ENCODE results near the gene GALNT3. TPM values are rescaled to one million over a fixed set of nuclear protein-coding genes. Genes with fewer than 3 reads are reported as not detected.

The GALNT3 gene
- total RNA-seq, 1 experiment from 2014 or later = 2.2 TPM

- Histone ChIP-seq H3K4me1 (replicated peaks) (peaks cover 17% of the 10 kb centered on the region), H3K27ac (no peak overlapping the region), H3K27me3 (replicated peaks) (peaks cover 18% of the 10 kb centered on the region; the same call in 1 of the 2 replicates), H3K4me3 (no peak overlapping the region), H3K36me3 (no peaks in the 10 kb centered on the region), H3K9me3 (replicated peaks) (no peaks in the 10 kb centered on the region)
- no peak for DNase-seq (ENCODE audit: low read depth in 1 of 2, low spot score in 2 of 2)
These were observed 3.6 kb downstream of the GALNT3 start for GRCh38 chr2:165790466-165790865.

GRCh38 chr2:165787334-165787733 lies 6.7 kb downstream of the GALNT3 start:
- no peak overlapping the region for H3K4me3 ChIP-seq
- DNase-seq (ENCODE audit: low read depth in 1 of 2, low spot score in 2 of 2) = no peak
- no peaks in the 10 kb centered on the region for H3K36me3 ChIP-seq
- no peak overlapping the region for H3K27ac ChIP-seq
- peaks cover 8% of the 10 kb centered on the region for H3K4me1 ChIP-seq (replicated peaks)
- no peaks in the 10 kb centered on the region for H3K9me3 ChIP-seq (replicated peaks)
- H3K27me3 ChIP-seq (replicated peaks) = no peaks in the 10 kb centered on the region

- Histone ChIP-seq H3K4me3 (no peak overlapping the region), H3K27me3 (replicated peaks) (no peaks in the 10 kb centered on the region), H3K9me3 (replicated peaks) (no peaks in the 10 kb centered on the region), H3K4me1 (replicated peaks) (no peaks in the 10 kb centered on the region), H3K36me3 (no peaks in the 10 kb centered on the region), H3K27ac (no peak overlapping the region)
- no peak for DNase-seq (ENCODE audit: low read depth in 1 of 2, low spot score in 2 of 2)
These were observed 14.3 kb downstream of the GALNT3 start for GRCh38 chr2:165779706-165780105.

DNA sequence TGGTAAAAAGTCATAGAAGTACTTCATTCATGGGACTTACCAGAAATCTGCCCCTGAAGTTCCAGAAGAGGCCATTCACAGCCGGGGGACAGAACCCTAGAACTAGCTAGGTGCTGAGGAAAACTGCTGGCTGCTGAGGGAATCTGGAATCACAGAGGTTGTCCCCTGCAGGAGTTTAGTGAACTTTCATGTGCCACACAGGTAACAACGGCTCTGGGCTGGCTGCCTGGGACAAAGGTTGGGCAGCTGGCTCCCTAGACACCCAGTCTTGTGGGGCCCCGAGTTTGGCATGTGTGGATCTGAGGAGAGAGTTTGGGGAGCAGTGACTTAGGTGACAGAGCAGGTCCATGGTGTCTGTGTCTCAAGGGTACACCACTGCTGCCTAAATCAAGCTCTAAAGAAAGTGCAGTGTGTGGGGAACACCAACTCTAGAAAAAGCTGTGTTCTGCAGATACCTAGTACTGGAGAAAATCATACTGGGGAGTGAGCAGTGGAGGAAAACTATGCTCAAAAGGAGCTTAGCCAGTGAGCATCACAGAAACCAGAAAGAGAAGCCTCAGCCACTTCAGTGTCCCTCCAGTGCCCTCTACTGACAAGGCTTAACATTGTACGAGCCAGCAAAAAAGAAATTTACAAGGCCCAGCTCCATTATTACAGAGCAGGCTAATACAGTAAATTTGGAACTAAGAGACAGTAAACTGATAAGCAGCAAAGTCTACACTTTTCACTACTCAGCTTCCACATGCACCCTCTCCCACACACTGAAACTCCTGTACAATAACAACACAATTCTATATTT lies 15.2 kb downstream of the GALNT3 start:
- Histone ChIP-seq H3K9me3 (replicated peaks) (no peaks in the 10 kb centered on the region), H3K4me1 (replicated peaks) (no peaks in the 10 kb centered on the region), H3K4me3 (no peak overlapping the region), H3K27ac (no peak overlapping the region), H3K27me3 (replicated peaks) (no peaks in the 10 kb centered on the region), H3K36me3 (no peaks in the 10 kb centered on the region)
- no peak for DNase-seq (ENCODE audit: low read depth in 1 of 2, low spot score in 2 of 2)

DNA sequence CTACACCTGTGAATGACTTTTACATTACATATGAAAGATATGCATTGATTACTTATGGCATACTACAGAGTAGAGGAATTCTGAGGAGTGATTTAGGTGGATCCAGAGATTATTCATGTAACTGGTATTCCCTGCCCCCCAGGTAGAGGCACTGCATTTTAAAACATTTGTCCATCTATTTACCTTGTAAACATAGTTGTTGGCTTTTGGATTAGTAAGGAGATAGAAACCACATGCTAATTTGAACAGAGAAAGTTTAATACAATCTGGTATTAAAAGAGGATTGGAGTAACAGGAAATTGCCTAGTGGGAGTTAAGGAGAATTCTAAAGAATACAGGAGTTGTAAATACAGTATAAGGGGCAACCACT lies 15.9 kb downstream of the GALNT3 start:
- H3K4me1 ChIP-seq (replicated peaks) = no peaks in the 10 kb centered on the region
- no peak overlapping the region for H3K4me3 ChIP-seq
- no peaks in the 10 kb centered on the region for H3K27me3 ChIP-seq (replicated peaks)
- H3K27ac ChIP-seq = no peak overlapping the region
- H3K36me3 ChIP-seq = no peaks in the 10 kb centered on the region
- H3K9me3 ChIP-seq (replicated peaks) = no peaks in the 10 kb centered on the region
- no peak for DNase-seq (ENCODE audit: low read depth in 1 of 2, low spot score in 2 of 2)

GRCh38 chr2:165777522-165778186 lies 16.4 kb downstream of the GALNT3 start:
- Histone ChIP-seq H3K36me3 (no peaks in the 10 kb centered on the region), H3K27ac (no peak overlapping the region), H3K9me3 (replicated peaks) (no peaks in the 10 kb centered on the region), H3K4me3 (no peak overlapping the region), H3K27me3 (replicated peaks) (no peaks in the 10 kb centered on the region), H3K4me1 (replicated peaks) (no peaks in the 10 kb centered on the region)
- DNase-seq (ENCODE audit: low read depth in 1 of 2, low spot score in 2 of 2) = no peak

- Histone ChIP-seq H3K9me3 (replicated peaks) (no peaks in the 10 kb centered on the region), H3K27me3 (replicated peaks) (no peaks in the 10 kb centered on the region), H3K36me3 (no peaks in the 10 kb centered on the region), H3K4me3 (no peak overlapping the region), H3K27ac (no peak overlapping the region), H3K4me1 (replicated peaks) (no peaks in the 10 kb centered on the region)
- DNase-seq (ENCODE audit: low read depth in 1 of 2, low spot score in 2 of 2) = no peak
These were observed 17.3 kb downstream of the GALNT3 start for GRCh38 chr2:165776796-165777195.

- no peak overlapping the region for H3K4me3 ChIP-seq
- H3K27me3 ChIP-seq (replicated peaks) = no peaks in the 10 kb centered on the region
- no peaks in the 10 kb centered on the region for H3K9me3 ChIP-seq (replicated peaks)
- no peaks in the 10 kb centered on the region for H3K36me3 ChIP-seq
- DNase-seq (ENCODE audit: low read depth in 1 of 2, low spot score in 2 of 2) = no peak
- H3K27ac ChIP-seq = no peak overlapping the region
- H3K4me1 ChIP-seq (replicated peaks) = no peaks in the 10 kb centered on the region
These were observed 18.0 kb downstream of the GALNT3 start for GRCh38 chr2:165776013-165776412.

- DNase-seq (ENCODE audit: low read depth in 1 of 2, low spot score in 2 of 2) = no peak
- no peaks in the 10 kb centered on the region for H3K27me3 ChIP-seq (replicated peaks)
- no peaks in the 10 kb centered on the region for H3K36me3 ChIP-seq
- H3K27ac ChIP-seq = no peak overlapping the region
- no peaks in the 10 kb centered on the region for H3K9me3 ChIP-seq (replicated peaks)
- no peaks in the 10 kb centered on the region for H3K4me1 ChIP-seq (replicated peaks)
- no peak overlapping the region for H3K4me3 ChIP-seq
These were observed 20.4 kb downstream of the GALNT3 start for GRCh38 chr2:165773684-165774083.

- no peak for DNase-seq (ENCODE audit: low read depth in 1 of 2, low spot score in 2 of 2)
- no peak overlapping the region for H3K4me3 ChIP-seq
- no peaks in the 10 kb centered on the region for H3K36me3 ChIP-seq
- no peaks in the 10 kb centered on the region for H3K9me3 ChIP-seq (replicated peaks)
- no peaks in the 10 kb centered on the region for H3K4me1 ChIP-seq (replicated peaks)
- no peaks in the 10 kb centered on the region for H3K27me3 ChIP-seq (replicated peaks)
- H3K27ac ChIP-seq = no peak overlapping the region
These were observed 21.9 kb downstream of the GALNT3 start for GRCh38 chr2:165772183-165772582.

GRCh38 chr2:165766326-165766927 lies 27.6 kb downstream of the GALNT3 start:
- Histone ChIP-seq H3K4me3 (no peak overlapping the region), H3K9me3 (replicated peaks) (no peaks in the 10 kb centered on the region), H3K4me1 (replicated peaks) (0 out of 2 replicates have a peak, but pooled peaks cover 3% of the 10 kb centered on the region), H3K36me3 (no peaks in the 10 kb centered on the region), H3K27ac (no peak overlapping the region), H3K27me3 (replicated peaks) (no peaks in the 10 kb centered on the region)
- DNase-seq (ENCODE audit: low read depth in 1 of 2, low spot score in 2 of 2) = no peak

GRCh38 chr2:165762723-165763122 lies 31.3 kb downstream of the GALNT3 start:
- Histone ChIP-seq H3K4me3 (no peak overlapping the region), H3K9me3 (replicated peaks) (no peaks in the 10 kb centered on the region), H3K27me3 (replicated peaks) (no peaks in the 10 kb centered on the region), H3K27ac (no peak overlapping the region), H3K4me1 (replicated peaks) (0 out of 2 replicates have a peak, but pooled peaks cover 7% of the 10 kb centered on the region), H3K36me3 (no peaks in the 10 kb centered on the region)
- DNase-seq (ENCODE audit: low read depth in 1 of 2, low spot score in 2 of 2) = no peak

DNA sequence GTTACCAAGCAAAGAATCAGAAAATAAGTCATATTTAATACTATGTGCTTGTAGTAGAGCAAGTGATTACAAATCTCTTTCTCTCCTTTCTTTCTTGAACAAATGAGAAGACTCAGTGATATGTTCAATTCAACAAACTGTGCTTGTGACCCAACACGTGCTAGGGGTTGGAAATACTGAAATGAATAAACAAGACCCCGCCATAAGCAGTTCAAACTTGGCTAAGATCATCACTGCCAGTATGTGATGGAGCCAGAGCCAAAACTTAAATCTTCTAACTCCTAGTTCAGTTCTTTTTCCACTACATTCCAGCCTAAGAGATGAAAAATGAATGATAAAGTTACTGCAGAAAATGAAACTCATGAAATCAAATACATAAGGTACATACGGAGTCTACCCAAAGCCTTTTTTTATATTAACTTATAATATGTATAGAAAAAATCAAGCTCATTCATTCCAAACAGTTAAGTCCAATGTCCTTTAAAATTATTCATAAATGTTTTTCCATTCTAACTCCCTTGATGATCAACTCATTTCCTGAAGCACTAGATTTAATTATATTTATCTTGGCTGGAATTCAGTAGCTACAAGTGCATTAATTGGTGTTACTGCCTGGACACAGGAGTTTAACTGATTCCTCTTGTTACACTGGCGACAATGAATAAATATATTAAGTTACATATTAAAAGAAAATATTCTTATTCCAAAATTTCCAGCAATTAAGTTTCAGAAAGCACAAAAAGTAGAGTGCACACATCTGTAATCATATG lies 36.0 kb downstream of the GALNT3 start:
- Histone ChIP-seq H3K4me1 (replicated peaks) (0 out of 2 replicates have a peak, but pooled peaks cover 7% of the 10 kb centered on the region), H3K9me3 (replicated peaks) (no peaks in the 10 kb centered on the region), H3K4me3 (no peak overlapping the region), H3K27me3 (replicated peaks) (no peaks in the 10 kb centered on the region), H3K36me3 (no peaks in the 10 kb centered on the region), H3K27ac (no peak overlapping the region)
- no peak for DNase-seq (ENCODE audit: low read depth in 1 of 2, low spot score in 2 of 2)
